SU-DHL-6 (cell line): ENCODE data around the gene FKBP2.

ENCODE experiments used
- H2AFZ ChIP-seq: fragments of 200-600 bp; sonication (generic); 2 replicates; pipeline ENCODE4 v1.6.1; 2014; ENCODE audit warnings: low read depth, mild to moderate bottlenecking, moderate library complexity, mixed read lengths, antibody characterized with exemption, low read length; ENCODE audit not compliant: severe bottlenecking
- H3F3A ChIP-seq: fragments of 200-600 bp; shearing (Covaris generic); 2 replicates; pipeline ENCODE4 v1.6.0; 2016; ENCODE audit warnings: antibody characterized with exemption, mild to moderate bottlenecking; ENCODE audit not compliant: insufficient read depth
- H3K27ac ChIP-seq: fragments of 200-600 bp; sonication (generic); 2 replicates; pipeline ENCODE4 v1.5.1; 2016; ENCODE audit warnings: low read depth, mild to moderate bottlenecking, low read length, moderate library complexity, mixed read lengths
- H3K27me3 ChIP-seq: fragments of 200-600 bp; sonication (generic), shearing (Covaris generic); 2 replicates; pipeline ENCODE4 v1.6.0; 2014; ENCODE audit warnings: mild to moderate bottlenecking, low read length
- H3K36me3 ChIP-seq: fragments of 200-600 bp; sonication (generic); 2 replicates; pipeline ENCODE4 v1.6.1; 2014; ENCODE audit warnings: mild to moderate bottlenecking, low read length, mixed read lengths
- H3K4me2 ChIP-seq: fragments of 300-600, 200-600 bp; shearing (Covaris generic), sonication (generic); 2 replicates; pipeline ENCODE4 v1.6.0; 2014; ENCODE audit warnings: low read length, low read depth, mild to moderate bottlenecking; ENCODE audit not compliant: poor library complexity, severe bottlenecking
- H3K4me3 ChIP-seq: fragments of 200-600 bp; sonication (generic); 2 replicates; pipeline ENCODE4 v1.5.1; 2014; ENCODE audit warnings: antibody characterized with exemption, low read length, mild to moderate bottlenecking, mixed read lengths; ENCODE audit not compliant: insufficient read depth, poor library complexity, severe bottlenecking
- H3K79me2 ChIP-seq: fragments of 200-600 bp; sonication (generic); 2 replicates; pipeline ENCODE4 v1.6.1; 2014; ENCODE audit warnings: mild to moderate bottlenecking, low read length, moderate library complexity; ENCODE audit not compliant: insufficient read depth
- H3K9ac ChIP-seq: fragments of 200-600 bp; sonication (generic); 2 replicates; pipeline ENCODE4 v1.7.0; 2014; ENCODE audit warnings: mild to moderate bottlenecking, low read length
- H3K9me2 ChIP-seq: fragments of 200-600 bp; sonication (generic); replicated peaks from 2 replicates; pipeline ENCODE4 v1.6.1; 2014; ENCODE audit warnings: low read length; ENCODE audit not compliant: insufficient read depth
- H3K9me3 ChIP-seq: fragments of 200-600 bp; sonication (generic); 2 replicates; pipeline ENCODE4 v1.6.1; 2014; ENCODE audit warnings: low read length, mixed read lengths; ENCODE audit not compliant: insufficient read depth
- H4K20me1 ChIP-seq: fragments of 200-600 bp; sonication (generic); 2 replicates; pipeline ENCODE4 v1.6.1; 2014; ENCODE audit warnings: low read depth, mild to moderate bottlenecking, antibody characterized with exemption, low read length, moderate library complexity, mixed read lengths
- EZH2phosphoT487 ChIP-seq: fragments of 200-600 bp; sonication (generic), shearing (Covaris generic); conservative IDR thresholded peaks from 2 replicates; pipeline ENCODE4 v1.6.1; 2018; ENCODE audit warnings: mild to moderate bottlenecking, antibody characterized with exemption, low read length, moderate library complexity, mixed read lengths
- TF ChIP-seq, protein P1 (sequence below): fragments of 200-600 bp; sonication (generic); IDR thresholded peaks from one replicate; pipeline ENCODE4 v1.5.1; 2017; ENCODE audit warnings: antibody characterized with exemption, mild to moderate bottlenecking, low read length, moderate library complexity; ENCODE audit not compliant: insufficient read depth, poor library complexity, severe bottlenecking

FKBP2 gene

DNA sequence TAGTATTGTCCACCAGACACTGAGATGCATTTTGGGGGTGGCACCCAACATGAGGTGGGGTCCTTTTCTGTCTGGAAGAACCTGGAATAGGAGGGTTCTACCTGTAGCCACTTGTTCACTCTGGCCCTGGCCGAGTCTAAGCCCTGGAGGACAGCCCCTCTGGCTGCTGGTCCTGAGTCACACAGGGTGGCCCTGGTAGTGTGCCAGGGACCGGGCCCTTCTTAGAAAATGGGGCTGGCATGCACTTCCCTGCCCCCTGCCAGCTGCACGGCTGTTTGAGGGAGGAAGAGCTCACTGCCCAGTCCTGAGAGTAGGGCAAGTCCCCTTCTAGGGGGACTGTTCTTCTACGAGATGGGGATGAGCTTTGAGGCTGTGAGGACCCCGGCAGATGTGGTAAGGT, 12.6 kb downstream of the FKBP2 start:
- Histone ChIP-seq H3F3A (0 out of 2 replicates have a peak, but pooled peaks cover 3% of the 10 kb centered on the region), H3K4me2 (no peak overlapping the region), H4K20me1 (no peaks in the 10 kb centered on the region), H3K27me3 (no peaks in the 10 kb centered on the region), H3K9me2 (no peaks in the 10 kb centered on the region), H3K9me3 (no peaks in the 10 kb centered on the region), H3K27ac (no peak overlapping the region), H3K4me3 (no peak overlapping the region), H3K36me3 (no peaks in the 10 kb centered on the region), H3K9ac (no peak overlapping the region), H3K79me2 (peaks cover 9% of the 10 kb centered on the region; the same call in 1 of the 2 replicates), H2AFZ (no peak overlapping the region)
- no peak for TF ChIP-seq EZH2phosphoT487
- TF ChIP-seq, protein P1, sequence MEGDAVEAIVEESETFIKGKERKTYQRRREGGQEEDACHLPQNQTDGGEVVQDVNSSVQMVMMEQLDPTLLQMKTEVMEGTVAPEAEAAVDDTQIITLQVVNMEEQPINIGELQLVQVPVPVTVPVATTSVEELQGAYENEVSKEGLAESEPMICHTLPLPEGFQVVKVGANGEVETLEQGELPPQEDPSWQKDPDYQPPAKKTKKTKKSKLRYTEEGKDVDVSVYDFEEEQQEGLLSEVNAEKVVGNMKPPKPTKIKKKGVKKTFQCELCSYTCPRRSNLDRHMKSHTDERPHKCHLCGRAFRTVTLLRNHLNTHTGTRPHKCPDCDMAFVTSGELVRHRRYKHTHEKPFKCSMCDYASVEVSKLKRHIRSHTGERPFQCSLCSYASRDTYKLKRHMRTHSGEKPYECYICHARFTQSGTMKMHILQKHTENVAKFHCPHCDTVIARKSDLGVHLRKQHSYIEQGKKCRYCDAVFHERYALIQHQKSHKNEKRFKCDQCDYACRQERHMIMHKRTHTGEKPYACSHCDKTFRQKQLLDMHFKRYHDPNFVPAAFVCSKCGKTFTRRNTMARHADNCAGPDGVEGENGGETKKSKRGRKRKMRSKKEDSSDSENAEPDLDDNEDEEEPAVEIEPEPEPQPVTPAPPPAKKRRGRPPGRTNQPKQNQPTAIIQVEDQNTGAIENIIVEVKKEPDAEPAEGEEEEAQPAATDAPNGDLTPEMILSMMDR, result no peak

DNA sequence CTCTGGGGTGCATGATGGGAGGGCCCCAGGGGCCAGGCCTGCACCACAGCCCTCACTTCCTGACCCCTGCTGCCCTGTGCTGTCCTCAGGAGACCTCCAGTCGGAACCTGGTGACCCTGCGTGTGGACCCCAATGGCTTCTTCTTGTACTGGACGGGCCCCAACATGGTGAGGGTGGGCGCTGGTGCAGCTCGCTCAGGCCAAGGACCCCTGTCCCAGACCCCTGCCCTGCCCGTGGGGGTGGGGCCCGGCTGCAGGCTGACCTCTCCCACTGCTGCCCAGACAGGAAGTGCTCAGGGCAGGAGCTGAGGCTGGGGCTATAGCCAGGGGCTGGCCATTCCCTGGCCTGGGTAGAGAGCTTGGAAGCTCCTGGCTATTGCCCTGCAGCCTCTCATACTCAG, 13.4 kb downstream of the FKBP2 start:
- H4K20me1 ChIP-seq, result no peaks in the 10 kb centered on the region
- no peak overlapping the region for H2AFZ ChIP-seq
- no peaks in the 10 kb centered on the region for H3K36me3 ChIP-seq
- no peaks in the 10 kb centered on the region for H3K27me3 ChIP-seq
- no peak overlapping the region for H3K9ac ChIP-seq
- H3K79me2 ChIP-seq, result peaks cover 9% of the 10 kb centered on the region; the same call in 1 of the 2 replicates
- H3K9me3 ChIP-seq, result no peaks in the 10 kb centered on the region
- H3K9me2 ChIP-seq, result no peaks in the 10 kb centered on the region
- TF ChIP-seq, protein P1, result no peak
- no peak for TF ChIP-seq EZH2phosphoT487
- no peak overlapping the region for H3K4me2 ChIP-seq
- H3K4me3 ChIP-seq, result no peak overlapping the region
- H3K27ac ChIP-seq, result no peak overlapping the region
- H3F3A ChIP-seq, result 0 out of 2 replicates have a peak, but pooled peaks cover 3% of the 10 kb centered on the region

DNA sequence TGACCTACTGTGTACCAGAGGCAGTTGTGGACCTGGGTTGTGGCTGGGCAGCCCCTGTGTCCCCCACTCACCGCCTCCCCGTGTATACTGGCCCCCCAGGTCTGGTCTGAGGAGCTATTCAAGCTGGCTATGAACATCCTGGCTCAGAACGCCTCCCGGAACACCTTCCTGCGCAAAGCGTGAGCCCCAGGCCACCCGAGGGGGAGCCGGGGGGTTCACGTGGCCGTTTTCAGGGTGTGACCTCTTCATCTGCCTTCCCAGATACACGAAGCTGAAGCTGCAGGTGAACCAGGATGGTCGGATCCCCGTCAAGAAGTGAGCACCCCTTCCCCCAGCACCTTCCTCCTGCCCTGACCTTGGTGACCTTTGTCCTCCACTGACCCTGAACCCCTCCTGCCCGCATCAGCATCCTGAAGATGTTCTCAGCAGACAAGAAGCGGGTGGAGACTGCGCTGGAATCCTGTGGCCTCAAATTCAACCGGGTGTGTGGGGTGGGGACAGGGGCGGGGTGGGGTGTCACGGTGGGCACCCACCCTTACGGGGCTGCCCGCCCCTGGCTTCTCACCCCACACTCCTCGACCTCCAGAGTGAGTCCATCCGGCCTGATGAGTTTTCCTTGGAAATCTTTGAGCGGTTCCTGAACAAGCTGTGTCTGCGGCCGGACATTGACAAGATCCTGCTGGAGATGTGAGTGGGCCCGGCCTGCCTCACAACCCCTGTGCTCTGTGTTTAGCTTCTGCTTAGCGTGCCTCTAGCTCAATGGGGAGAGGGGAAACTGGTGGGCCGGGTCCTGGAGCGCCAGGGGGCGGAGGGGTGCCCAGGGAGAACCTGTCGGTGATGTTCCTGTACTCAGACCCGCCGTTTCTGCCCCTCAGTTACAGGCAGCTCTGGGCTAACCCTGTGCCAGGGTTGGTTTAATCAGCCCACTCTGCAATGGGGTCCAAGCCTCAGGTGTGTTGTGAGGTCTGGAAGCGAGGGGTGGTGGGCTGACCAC, 14.5 kb downstream of the FKBP2 start:
- no peak overlapping the region for H3K9ac ChIP-seq
- TF ChIP-seq, protein P1, result no peak
- TF ChIP-seq EZH2phosphoT487, result no peak

More for the DNA sequence above, 14.5 kb downstream of the FKBP2 start:
- no peaks in the 10 kb centered on the region for H4K20me1 ChIP-seq
- H3K36me3 ChIP-seq, result no peaks in the 10 kb centered on the region
- no peaks in the 10 kb centered on the region for H3K9me3 ChIP-seq
- no peak overlapping the region for H2AFZ ChIP-seq
- 0 out of 2 replicates have a peak, but pooled peaks cover 3% of the 10 kb centered on the region for H3F3A ChIP-seq
- H3K27ac ChIP-seq, result no peak overlapping the region
- H3K4me3 ChIP-seq, result no peak overlapping the region
- H3K9me2 ChIP-seq, result no peaks in the 10 kb centered on the region
- no peak overlapping the region for H3K4me2 ChIP-seq
- no peaks in the 10 kb centered on the region for H3K27me3 ChIP-seq
- H3K79me2 ChIP-seq, result peaks cover 9% of the 10 kb centered on the region; the same call in 1 of the 2 replicates
